ENCODE results near the gene GDF15. TPM values are rescaled to one million over a fixed set of nuclear protein-coding genes. Genes with fewer than 3 reads are reported as not detected.
"Not testable (repeated sequence)": the region's sequence is repeated elsewhere in the genome, so short reads cannot be mapped to it uniquely, and the experiment has no call there.

The GDF15 gene
- total and polyA plus RNA-seq, 2 experiments from 2014 or later = 27.7 to 36.0 TPM

DNA sequence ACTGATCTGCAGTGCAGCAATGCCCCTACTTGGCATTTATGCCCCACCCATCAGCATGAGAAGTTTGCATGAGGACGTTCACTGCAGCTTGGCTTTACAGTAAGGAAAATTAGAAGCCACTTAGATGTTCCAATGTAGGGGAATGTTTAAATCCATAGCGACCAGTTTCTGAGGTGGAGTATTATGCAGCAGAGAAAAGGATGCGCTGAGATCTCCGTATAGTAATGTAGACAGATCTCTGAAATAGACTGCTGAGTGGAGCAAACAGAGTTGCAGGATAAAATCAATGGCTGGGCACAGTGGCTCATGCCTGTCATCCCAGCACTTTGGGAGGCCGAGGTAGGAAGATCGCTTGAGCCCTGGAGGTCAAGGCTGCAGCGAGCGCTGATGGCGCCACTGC lies 35.5 kb upstream of the GDF15 start:
- 0 out of 2 replicates have a peak, but pooled peaks cover 4% of the 10 kb centered on the region for H3K36me3 ChIP-seq (ENCODE audit: low read depth)
- H3K79me2 ChIP-seq (ENCODE audit: insufficient read depth) = no peaks in the 10 kb centered on the region
- no peak overlapping the region for H3K4me3 ChIP-seq
- no peak overlapping the region for H2AFZ ChIP-seq
- H3K27ac ChIP-seq = no peak overlapping the region
- H4K20me1 ChIP-seq (ENCODE audit: insufficient read depth) = no peaks in the 10 kb centered on the region
- H3K9me2 ChIP-seq (ENCODE audit: insufficient read depth) = no peaks in the 10 kb centered on the region
- no peaks in the 10 kb centered on the region for H3F3A ChIP-seq (ENCODE audit: insufficient read depth)
- WGBS, 2 experiments (ENCODE audit: low coverage in 1 of 2, low lambda C conversion rate in 2 of 2, missing lambda C conversion rate in 2 of 2) = 82 to 86% methylated on average over 9 of the region's 9 CpGs
- TF ChIP-seq EZH2phosphoT487 (IDR thresholded peaks at IDR 0.05; ENCODE audit: insufficient read depth, low read depth) = no peak
- no peak for DNase-seq
- H3K9me3 ChIP-seq (ENCODE audit: low read depth) = no peaks in the 10 kb centered on the region
- in situ Hi-C loops (cut with MboI) = loop anchor here (5.0 kb wide), 1 partner anchor 52 kb away; no protein-coding TSS in a partner anchor
- H3K27me3 ChIP-seq (replicated peaks; ENCODE audit: insufficient read depth) = no peaks in the 10 kb centered on the region
- no peak overlapping the region for H3K4me2 ChIP-seq (ENCODE audit: unreplicated experiment)
- H3K4me1 ChIP-seq (ENCODE audit: insufficient read depth) = peaks cover 3% of the 10 kb centered on the region; the same call in 1 of the 2 replicates
- H3K9ac ChIP-seq = no peak overlapping the region

DNA sequence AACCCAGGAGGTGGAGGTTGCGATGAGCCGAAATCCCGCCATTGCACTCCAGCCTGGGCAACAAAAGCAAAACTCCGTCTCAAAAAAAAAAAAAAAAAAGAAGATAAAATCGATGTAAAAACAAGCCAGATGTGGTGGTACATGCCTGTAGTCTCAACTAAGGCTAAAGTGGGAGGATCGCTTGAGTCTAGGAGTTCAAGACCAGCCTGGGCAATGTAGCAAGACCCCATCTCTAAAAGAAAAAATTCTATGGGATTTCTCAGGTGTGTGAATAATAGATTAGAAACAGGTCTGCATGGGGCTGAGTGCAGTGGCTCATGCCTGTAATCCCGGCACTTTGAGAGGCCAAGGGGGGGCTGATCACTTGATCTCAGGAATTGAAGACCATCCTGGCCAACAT lies 34.4 kb upstream of the GDF15 start:
- no peak for DNase-seq
- WGBS, 2 experiments (ENCODE audit: low coverage in 1 of 2, low lambda C conversion rate in 2 of 2, missing lambda C conversion rate in 2 of 2) = 91 to 94% methylated on average over 7 of the region's 7 CpGs
- Histone ChIP-seq H3K27ac (no peak overlapping the region), H3K27me3 (replicated peaks; ENCODE audit: insufficient read depth) (no peaks in the 10 kb centered on the region), H3K36me3 (ENCODE audit: low read depth) (0 out of 2 replicates have a peak, but pooled peaks cover 4% of the 10 kb centered on the region), H3K9me3 (ENCODE audit: low read depth) (no peaks in the 10 kb centered on the region), H3K9ac (no peak overlapping the region), H3K9me2 (ENCODE audit: insufficient read depth) (no peaks in the 10 kb centered on the region), H3F3A (ENCODE audit: insufficient read depth) (no peaks in the 10 kb centered on the region), H3K4me2 (ENCODE audit: unreplicated experiment) (no peak overlapping the region), H4K20me1 (ENCODE audit: insufficient read depth) (no peaks in the 10 kb centered on the region), H3K4me1 (ENCODE audit: insufficient read depth) (peaks cover 3% of the 10 kb centered on the region; the same call in 1 of the 2 replicates), H3K79me2 (ENCODE audit: insufficient read depth) (no peaks in the 10 kb centered on the region), H3K4me3 (no peak overlapping the region), H2AFZ (no peak overlapping the region)
- TF ChIP-seq EZH2phosphoT487 (IDR thresholded peaks at IDR 0.05; ENCODE audit: insufficient read depth, low read depth) = no peak
- TF ChIP-seq EZH2 (IDR thresholded peaks at IDR 0.05; ENCODE audit: insufficient read depth, poor library complexity, severe bottlenecking) = no peak
- in situ Hi-C loops (cut with MboI) = loop anchor here (5.0 kb wide), 1 partner anchor 51 kb away; no protein-coding TSS in a partner anchor

DNA sequence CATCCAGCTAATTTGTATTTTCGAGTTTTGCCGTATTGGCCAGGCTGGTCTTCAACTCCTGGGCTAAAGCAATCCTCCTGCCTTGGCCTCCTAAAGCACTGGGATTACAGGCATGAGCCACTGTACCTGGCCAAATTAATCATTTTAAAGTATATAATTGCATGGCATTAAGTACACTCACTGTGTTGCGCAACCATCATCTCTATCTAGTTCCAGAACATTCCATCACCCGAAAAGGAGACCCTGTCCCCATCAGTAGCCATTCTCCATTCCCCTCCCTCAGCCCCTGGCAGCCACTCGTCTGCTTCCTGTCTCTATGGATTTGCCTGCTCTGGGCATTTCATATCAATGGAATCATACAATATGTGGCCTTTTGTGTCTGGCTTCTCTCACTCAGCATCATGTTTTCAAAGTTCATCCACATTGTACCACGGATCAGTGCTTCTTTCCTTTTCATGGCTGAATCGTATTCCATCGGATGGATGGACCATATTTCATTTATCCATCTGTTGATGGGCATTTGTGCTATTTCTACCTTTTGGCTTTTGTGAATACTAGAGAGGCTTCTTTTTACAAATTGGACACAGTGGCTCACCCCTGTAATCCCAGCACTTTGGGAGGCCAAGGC lies 32.5 kb upstream of the GDF15 start:
- 79 to 80% methylated on average over 8 of the region's 8 CpGs for WGBS, 2 experiments (ENCODE audit: low coverage in 1 of 2, low lambda C conversion rate in 2 of 2, missing lambda C conversion rate in 2 of 2)
- Histone ChIP-seq H3K4me1 (ENCODE audit: insufficient read depth) (peaks cover 3% of the 10 kb centered on the region; the same call in 1 of the 2 replicates), H3K4me3 (no peak overlapping the region), H3K9me2 (ENCODE audit: insufficient read depth) (no peaks in the 10 kb centered on the region), H4K20me1 (ENCODE audit: insufficient read depth) (no peaks in the 10 kb centered on the region), H3F3A (ENCODE audit: insufficient read depth) (no peaks in the 10 kb centered on the region), H3K36me3 (ENCODE audit: low read depth) (0 out of 2 replicates have a peak, but pooled peaks cover 4% of the 10 kb centered on the region), H3K9ac (no peak overlapping the region), H3K27me3 (replicated peaks; ENCODE audit: insufficient read depth) (no peaks in the 10 kb centered on the region), H3K79me2 (ENCODE audit: insufficient read depth) (no peaks in the 10 kb centered on the region), H3K9me3 (ENCODE audit: low read depth) (no peaks in the 10 kb centered on the region), H3K4me2 (ENCODE audit: unreplicated experiment) (no peak overlapping the region), H3K27ac (no peak overlapping the region), H2AFZ (no peak overlapping the region)
- TF ChIP-seq EZH2phosphoT487 (IDR thresholded peaks at IDR 0.05; ENCODE audit: insufficient read depth, low read depth) = no peak
- TF ChIP-seq EZH2 (IDR thresholded peaks at IDR 0.05; ENCODE audit: insufficient read depth, poor library complexity, severe bottlenecking) = no peak
- DNase-seq = no peak
- in situ Hi-C loops (cut with MboI) = loop anchor here (5.0 kb wide), 1 partner anchor 49 kb away; no protein-coding TSS in a partner anchor

DNA sequence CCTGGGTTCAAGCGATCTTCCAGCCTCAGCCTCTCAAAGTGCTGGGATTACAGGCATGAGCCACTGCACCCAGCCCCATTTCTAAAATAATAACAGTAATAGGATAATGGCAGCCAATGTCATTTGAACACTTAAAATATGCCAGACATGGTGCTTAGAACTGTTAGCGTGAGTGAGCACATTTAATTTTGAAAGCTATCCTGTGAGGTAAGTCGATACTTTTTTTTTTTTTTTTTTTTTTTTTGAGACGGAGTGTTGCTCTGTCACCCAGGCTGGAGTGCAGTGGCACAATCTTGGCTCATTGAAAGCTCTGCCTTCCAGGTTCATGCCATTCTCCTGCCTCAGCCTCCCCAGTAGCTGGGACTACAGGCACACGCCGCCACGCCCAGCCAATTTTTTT lies 31.2 kb upstream of the GDF15 start:
- H3K9ac ChIP-seq; H3K27ac ChIP-seq; H3K9me2 ChIP-seq (ENCODE audit: insufficient read depth); H3K4me1 ChIP-seq (ENCODE audit: insufficient read depth); H3K36me3 ChIP-seq (ENCODE audit: low read depth); H3K27me3 ChIP-seq (replicated peaks; ENCODE audit: insufficient read depth); H3K4me3 ChIP-seq; H3F3A ChIP-seq (ENCODE audit: insufficient read depth); H3K9me3 ChIP-seq (ENCODE audit: low read depth); H3K79me2 ChIP-seq (ENCODE audit: insufficient read depth); H3K4me2 ChIP-seq (ENCODE audit: unreplicated experiment); H2AFZ ChIP-seq; DNase-seq; H4K20me1 ChIP-seq (ENCODE audit: insufficient read depth): not testable (repeated sequence)
- in situ Hi-C loops (cut with MboI) = loop anchor here (5.0 kb wide), 1 partner anchor 48 kb away; no protein-coding TSS in a partner anchor
- 95 to 96% methylated on average over 7 of the region's 7 CpGs for WGBS, 2 experiments (ENCODE audit: low coverage in 1 of 2, low lambda C conversion rate in 2 of 2, missing lambda C conversion rate in 2 of 2)

All from GM23248 (cell line).